GM19025 (cell line): ENCODE data around the gene NTNG2.

Experiments
- ATAC-seq: cut with Tn5 transposase; IDR thresholded peaks from one replicate; pipeline ENCODE4 v1.9.1; 2021; ENCODE audit warnings: mild to moderate bottlenecking, low read depth, moderate library complexity; ENCODE audit not compliant: unreplicated experiment

The NTNG2 gene

DNA sequence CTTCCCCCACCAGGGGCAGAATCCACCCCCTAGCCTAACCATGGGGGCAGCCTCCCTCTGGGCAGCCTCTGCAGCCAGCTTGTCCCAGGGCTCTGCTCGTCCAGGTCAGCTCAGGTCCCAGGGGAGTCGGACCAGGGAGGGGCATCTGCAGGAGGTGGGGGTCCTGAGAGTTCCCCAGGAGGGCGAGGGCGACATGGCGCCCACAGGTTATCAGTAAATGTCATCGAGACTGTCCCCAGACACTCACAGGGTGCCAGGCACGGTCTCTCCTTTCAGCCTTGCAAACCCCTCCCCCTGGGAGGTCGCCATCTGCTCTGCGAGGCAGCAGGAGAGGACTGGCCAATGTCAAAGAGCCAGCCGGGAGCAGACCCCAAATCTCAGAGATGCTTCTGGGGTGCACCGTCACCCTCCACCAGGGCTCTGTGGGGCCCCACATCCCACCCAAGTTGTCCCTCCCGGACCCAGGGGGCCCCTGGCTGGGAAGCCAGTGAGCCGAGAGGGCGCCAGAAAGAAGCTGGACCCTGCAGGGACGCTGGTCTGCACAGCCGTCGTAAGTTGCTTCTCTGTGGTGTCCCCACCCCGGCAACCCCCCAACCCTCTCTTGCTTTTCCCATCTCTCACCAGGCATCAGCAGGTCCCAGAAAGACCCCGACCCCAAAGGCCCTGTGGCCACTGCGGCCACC, 69.3 kb downstream of the NTNG2 start:
- ATAC-seq: no peak

DNA sequence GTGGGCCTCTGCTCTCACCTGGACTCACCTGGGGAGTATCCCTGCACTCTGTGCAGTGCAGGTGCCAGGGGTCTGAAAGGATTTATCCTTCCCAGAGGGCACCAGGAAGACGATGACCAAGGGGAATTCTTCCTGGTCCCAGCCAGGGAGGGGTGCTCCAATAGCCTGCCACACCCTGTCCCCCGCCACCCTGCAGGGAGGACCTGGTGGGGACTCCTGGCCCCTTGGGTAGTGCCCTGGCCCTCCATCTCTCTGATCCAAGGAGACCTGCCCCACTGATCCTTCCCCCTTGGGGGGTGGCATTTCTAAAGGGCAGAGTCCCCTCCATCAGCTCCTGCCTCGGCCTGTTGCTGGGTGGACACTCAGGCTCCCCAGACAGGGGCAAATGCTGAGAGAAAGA, 70.7 kb downstream of the NTNG2 start:
- no peak for ATAC-seq

DNA sequence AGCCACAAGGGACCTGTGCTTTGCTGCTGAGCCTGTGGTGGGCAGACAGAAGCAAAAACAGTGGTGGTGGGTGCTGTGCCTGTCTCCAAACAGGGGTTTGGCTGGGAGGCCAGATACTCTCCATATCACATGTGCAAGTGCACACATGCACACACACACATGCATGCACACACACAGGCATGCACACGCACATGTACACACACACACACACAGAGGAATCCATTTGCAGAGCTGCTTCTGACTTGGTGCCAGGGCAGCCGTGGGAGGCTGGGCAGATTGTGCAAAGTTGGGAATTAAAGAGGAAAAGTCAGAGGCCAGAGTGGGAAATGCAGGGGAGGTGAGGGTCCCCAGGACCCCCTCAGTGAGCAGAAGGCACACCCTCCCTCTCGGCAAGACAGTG, 71.3 kb downstream of the NTNG2 start:
- no peak for ATAC-seq

DNA sequence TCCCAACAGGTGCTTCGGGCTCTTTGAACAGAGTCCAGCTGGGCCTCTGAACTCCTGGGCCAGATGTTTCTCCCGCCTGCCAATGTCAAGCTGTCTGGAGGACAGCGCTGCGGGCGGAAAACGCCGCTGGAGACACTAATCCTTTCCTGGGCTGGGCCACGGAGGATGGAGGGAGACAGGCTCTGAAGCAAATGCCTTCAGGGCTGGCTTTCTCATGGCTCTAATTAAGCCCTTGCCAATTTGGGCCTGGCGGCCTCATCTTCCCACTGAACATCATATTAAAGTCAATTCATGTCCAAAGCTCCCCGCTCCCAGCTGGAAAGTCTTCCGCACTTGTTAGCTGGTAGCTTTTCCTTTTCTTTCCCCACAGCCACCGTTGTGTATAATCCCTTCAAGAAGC, 72.7 kb downstream of the NTNG2 start:
- ATAC-seq: no peak

DNA sequence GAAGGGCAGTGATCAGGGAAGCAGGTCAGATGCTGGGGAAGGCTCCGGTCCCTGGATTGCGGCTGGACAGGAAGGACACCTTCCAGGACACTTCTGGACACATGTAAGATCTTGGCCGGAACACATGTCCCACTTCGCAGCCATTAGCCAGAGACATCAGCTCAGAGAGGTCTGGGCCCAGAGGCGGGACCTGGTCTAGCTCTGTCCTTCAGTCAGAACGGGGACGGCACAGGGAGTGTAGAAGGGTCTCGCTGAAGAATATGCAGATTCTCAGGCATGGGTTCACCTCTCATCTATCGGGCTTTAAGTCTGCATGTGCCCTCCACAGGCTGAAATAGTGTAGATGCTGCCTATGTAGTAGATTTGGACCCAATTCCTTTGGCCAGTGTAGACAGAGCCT, 73.3 kb downstream of the NTNG2 start:
- ATAC-seq: no peak

DNA sequence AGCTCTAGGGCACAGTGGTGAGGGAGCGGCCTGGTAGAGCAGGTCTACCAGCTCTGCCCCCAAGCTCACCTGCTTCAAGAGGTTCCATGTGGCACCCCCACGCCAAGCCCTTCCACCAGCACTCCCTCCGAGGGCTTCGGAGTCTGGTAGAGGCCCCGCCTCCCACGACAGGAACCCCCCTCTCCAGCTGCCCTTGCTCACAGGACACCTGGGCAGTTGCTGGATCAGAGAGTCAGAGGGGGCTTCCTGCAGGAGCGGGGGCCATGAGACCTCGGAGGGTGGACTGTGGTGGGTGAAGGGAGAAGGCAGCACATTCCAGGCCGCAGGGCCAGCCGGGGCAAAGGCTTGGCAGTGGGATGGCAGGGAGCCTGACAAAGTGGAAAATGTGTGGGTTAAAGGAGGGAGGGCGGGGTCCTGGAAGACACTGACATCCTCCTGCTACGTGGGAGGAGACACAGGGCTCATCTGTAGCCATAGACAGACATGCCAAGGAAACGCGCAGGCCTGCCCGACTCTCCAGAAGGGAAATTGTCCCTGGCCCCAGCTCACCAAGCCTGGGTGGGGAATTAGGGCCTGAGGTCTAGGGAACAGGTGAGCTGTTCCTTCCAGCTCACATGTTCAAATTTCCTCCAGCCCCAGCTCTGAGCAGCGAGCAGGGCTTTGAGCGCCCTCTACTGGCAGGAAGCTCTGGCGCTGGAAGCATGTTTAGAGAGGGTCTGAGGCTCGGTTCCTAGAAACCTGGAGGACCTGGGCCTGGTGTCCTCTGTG, 74.2 kb downstream of the NTNG2 start:
- no peak for ATAC-seq

DNA sequence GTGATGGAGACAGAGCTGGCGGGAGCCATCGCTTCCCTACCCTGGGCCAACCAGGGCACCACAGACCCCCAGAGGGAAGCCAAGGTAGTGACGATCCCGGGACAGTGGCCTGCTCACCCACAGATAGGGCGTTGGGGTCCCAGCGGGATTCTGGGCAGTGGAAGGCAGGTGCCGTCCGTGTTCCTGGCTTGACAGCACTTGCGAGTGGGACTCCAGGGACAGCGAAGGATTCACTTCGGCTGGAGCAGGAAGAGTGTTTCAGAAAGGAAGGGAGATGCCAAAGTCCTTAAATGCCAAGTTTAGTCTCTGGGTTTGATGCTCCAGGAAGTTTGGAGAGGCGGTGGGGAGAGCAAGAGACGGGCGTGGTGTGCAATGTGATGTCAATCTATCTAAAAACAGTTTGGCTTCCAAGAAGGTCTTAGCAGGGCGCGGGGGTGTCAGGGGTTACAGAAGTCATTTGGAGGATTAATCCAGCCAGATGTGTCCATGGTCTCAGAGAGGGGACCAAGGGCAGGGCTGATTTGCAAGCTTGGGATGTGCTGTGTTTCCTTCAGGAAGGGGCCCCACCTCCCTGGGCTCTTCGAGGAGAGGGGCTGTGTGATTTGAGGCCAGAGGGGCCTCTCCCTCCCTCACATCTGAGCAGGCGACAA, 74.9 kb downstream of the NTNG2 start:
- no peak for ATAC-seq

DNA sequence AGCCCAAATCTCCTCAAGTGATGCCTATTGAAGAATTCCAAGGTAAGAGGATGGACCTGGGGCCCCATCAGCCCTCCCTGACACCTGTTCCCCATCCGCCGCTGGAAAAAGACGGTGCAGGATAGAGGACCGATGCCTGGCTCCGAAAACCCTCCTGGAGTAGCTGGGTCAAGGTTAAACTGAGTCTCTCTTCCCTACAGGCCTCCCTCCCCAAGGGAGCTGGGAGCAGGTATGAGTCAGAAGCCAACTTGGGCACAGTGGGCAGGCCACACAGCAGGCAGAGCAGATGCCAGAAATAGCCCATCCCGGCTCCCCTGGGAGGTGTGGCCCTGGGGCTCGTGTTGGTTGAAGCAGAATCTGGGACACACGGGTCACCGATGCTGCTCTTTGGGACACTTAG, 75.6 kb downstream of the NTNG2 start:
- ATAC-seq: no peak

DNA sequence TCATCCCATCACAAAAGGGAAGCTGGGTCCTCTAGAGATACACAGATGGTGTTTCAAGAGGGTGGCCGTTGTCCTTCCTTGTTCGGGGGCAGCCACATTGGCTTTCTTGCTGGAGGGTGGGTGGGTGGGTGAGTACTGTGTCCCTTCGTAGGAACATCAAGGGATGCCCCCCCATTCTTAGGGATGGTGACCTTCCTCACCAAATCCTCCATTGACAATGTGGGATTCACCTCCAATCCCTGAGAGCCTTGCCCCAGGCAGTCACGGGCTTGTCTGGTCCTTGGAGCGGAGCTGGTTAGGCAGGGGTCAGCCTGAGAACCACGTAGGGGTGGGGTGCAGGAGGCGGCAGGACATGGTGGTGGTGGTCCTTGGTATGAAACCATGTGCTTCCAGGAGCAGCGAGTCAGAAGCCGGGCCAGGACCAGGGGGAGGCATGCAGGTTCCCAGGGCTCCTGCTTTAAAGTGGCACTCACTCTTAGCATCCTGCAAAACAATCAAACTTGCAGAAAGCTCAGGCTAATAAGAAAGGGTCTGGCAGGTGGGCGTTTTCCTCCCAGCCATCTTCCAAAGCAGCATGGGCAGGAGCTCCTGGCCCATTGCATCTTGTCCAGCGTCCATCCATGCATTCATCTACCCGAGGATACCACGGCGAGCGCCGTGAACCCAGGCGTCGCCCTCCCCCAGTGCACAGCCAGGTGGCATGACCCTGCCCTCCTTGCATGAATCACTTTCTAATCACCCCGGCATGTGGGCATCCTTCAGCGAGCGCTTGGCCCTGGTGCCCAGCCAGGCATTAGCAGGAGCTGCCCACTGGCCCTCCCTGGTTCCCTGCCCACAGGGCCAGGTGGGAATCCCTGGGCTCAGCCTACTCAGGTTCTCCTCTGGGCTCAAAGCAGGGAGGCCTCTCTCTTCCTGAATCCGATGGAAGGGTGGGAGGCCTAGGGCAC, 76.4 kb downstream of the NTNG2 start:
- no peak for ATAC-seq

DNA sequence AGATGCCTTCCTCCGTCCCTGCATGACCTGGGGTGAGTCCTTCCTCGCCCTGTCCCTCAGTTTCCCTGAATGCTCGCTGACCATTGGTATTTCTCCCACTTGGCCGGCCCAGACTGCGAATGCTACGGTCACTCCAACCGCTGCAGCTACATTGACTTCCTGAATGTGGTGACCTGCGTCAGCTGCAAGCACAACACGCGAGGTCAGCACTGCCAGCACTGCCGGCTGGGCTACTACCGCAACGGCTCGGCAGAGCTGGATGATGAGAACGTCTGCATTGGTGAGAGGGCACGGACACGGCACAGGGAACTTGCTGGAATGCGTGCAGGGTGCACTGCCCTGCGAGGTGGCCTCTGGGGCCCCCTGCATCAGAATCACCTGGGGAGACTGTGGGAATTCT, 77.1 kb downstream of the NTNG2 start:
- no peak for ATAC-seq

DNA sequence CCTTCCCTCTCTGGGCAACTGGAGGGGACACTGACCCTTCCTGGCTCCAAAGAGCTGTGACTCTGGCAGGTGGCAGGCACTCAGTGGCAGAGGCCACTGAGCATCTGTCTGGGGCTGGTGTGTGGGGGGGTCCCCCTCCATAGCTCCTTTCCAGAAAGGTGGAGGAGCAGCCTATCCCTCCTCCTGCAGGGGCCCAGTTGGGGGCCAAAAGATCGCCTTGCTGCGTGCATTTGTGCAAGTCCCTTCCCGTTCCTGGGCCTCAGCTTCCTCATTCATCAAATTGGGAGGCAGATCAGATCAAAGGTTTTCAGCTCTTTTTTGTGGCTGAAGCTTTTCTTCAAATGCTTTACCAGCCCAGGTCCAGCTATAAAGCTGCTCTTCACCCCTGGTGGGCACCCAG, 77.7 kb downstream of the NTNG2 start:
- no peak for ATAC-seq

DNA sequence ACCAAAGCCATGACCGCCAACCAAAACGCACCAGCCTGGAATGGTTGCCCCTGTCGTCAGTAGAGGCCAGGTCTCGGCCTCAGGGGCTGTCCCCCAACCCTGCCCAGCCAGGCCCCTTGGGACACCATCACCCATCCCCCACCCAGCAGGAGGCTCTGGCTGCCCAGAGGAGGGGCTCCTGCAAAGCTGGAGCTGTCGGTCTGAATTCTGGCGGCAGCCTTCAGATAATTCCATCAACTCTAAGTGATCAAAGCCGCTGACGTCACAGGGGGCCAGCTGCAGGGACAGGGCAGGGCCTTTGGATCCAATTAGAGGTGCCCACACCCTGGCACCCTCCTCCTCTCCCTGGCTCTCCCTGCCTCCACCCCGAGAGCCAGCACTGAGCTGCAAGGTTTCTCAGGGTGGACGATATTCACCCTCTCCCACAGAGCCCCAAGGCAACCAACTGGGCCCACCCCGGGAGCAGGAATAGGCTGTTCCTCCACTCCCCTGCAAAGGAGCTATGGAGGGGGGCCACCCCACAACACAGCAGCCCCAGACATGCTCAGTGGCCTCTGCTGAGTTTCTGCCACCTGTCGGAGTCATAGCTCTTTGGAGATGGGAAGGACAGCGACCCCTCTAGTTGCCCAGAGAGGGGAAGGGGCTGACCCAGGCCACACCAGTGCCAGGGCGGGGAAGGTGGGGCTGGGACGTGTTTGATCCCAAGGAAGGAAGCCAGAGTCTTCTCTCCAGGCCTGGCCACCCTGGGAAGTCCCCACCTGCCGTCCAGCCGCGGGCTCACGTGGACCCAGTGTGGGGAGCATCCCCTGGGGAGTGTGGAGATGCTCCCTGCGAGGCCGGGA, 78.4 kb downstream of the NTNG2 start:
- ATAC-seq: no peak

DNA sequence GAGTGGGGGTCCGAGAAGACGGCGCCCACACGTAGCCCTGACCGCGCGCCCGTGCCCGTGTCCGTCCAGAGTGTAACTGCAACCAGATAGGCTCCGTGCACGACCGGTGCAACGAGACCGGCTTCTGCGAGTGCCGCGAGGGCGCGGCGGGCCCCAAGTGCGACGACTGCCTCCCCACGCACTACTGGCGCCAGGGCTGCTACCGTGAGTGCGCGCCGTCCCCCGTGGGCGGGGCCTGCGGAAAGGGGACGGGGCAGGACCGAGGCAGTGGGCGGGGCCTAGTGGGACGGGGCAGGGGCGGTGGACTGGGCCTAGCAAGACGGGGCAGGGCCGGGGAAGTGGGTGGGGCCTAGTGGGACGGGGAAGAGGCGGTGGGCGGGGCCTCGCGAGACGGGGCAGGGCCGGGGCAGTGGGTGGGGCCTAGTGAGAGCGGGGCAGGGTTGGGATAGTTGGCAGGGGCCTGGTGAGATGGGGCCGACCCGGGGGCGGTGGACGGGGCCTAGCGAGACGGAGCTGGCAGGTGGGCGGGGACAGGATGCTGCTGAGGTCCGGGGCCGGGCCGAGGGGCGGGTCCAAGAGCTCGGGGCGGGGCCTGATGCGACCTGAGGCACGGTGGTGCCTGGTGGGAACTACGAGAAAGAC, 79.1 kb downstream of the NTNG2 start:
- ATAC-seq: peak; percentile 71

DNA sequence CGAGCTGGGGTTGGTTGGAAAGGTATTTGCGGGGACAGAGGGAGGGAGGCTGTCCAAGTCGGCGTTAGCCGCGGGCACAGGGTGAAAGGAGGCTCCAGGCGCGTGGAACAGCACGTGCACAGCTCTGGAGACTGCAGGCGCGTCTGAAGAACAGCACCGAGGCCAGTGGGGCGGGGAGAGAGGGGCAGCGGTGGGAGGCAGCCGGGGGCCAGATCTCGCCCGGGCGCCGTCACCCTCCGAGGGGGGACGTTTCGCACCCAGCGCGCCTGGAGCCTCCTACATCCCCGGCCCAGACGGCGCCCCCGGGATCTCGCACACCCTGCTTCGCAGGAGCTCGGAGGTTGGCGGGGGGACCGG, 79.6 kb downstream of the NTNG2 start:
- no peak for ATAC-seq

DNA sequence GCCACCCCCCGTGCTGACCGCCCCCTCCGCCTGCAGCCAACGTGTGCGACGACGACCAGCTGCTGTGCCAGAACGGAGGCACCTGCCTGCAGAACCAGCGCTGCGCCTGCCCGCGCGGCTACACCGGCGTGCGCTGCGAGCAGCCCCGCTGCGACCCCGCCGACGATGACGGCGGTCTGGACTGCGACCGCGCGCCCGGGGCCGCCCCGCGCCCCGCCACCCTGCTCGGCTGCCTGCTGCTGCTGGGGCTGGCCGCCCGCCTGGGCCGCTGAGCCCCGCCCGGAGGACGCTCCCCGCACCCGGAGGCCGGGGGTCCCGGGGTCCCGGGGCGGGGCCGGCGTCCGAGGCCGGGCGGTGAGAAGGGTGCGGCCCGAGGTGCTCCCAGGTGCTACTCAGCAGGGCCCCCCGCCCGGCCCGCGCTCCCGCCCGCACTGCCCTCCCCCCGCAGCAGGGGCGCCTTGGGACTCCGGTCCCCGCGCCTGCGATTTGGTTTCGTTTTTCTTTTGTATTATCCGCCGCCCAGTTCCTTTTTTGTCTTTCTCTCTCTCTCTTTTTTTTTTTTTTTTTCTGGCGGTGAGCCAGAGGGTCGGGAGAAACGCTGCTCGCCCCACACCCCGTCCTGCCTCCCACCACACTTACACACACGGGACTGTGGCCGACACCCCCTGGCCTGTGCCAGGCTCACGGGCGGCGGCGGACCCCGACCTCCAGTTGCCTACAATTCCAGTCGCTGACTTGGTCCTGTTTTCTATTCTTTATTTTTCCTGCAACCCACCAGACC, 80.2 kb downstream of the NTNG2 start:
- ATAC-seq: no peak

DNA sequence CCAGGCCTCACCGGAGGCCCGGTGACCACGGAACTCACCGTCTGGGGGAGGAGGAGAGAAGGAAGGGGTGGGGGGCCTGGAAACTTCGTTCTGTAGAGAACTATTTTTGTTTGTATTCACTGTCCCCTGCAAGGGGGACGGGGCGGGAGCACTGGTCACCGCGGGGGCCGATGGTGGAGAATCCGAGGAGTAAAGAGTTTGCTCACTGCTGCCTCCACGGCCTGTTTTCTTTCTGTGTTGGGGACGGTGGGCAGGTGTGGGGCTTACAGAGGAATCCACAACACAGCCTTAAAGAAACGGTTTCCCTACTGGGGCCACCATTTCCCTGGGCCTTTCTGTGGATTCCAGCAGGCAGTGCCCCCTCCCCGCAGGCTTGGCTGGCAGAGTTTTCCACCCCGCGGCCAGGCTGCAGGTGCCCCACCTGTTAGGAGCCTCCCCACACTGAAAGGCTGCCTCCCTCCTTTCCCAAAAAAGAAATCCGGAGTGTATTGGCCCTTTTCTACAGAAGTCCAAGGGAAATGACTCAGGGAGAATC, 80.8 kb downstream of the NTNG2 start:
- ATAC-seq: no peak

DNA sequence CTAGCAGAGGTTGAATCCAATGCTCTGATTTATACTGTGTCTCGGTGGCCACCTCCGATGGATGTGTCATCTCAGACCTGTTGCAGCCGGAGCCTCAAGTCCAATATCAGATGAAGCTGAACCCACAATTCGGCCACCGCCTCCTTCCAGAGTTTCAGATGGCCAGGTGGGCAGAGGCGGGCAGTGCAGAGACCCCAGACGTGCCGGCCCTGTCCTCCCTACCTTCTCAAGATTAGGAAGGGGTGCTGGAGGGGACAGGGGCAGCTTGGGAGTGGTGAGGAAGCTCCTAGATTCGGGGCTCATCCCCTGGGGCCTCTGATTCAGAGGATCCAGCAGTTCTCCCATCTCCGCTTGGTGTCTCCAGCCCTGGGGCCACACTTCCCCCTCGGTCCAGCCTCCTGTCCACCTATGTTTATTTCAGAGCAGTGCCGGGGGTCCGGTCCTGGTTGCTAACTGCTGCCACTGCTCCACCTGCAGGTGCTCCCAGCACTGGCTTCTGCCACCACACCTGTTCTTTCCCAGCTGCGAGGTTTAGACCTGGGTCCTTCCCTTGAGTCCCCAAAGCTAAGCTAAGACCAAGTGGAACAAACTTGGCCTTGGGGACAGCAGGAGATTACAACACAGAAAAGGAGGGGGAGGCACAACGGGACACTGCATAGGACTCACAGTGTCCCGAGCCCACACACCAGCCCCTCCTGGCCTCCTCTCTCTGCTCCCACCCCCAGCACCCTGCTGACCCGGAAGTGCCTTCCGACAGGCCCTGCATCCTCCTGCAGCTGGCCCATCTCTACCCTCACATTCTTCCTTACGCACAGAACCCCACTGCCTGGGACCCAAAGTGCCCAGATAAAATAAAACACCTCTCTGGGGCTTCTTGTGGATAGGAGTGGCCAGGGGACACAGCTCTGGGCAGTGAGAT, 81.6 kb downstream of the NTNG2 start:
- ATAC-seq: no peak
